Measurements from ENCODE around the gene PRAMEF20. TPM values are rescaled to one million over a fixed set of nuclear protein-coding genes. Genes with fewer than 3 reads are reported as not detected.

PRAMEF20 gene
- total and polyA plus RNA-seq, 10 of the 15 experiments (the other 5 are each of a cell fraction or from before 2014, with no cell fraction given) = not detected

DNA sequence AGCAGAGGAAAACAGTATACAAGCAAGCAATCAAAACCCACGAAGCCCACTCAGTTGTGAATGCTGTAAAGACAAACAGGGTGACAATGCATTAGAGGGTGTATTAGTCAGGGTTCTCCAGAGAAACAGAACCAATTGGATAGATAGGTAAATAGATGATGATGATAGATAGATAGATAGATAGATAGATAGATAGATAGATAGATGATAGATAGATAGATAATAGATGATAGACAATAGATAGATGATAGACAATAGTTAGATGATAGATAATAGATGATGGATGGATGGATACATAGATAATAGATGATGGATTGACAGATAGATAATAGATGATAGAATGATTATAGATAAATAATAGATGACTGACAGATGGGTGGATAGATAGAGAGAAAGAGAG is 55.3 kb downstream of the PRAMEF20 start (continued):
- TF ChIP-seq, protein P1, sequence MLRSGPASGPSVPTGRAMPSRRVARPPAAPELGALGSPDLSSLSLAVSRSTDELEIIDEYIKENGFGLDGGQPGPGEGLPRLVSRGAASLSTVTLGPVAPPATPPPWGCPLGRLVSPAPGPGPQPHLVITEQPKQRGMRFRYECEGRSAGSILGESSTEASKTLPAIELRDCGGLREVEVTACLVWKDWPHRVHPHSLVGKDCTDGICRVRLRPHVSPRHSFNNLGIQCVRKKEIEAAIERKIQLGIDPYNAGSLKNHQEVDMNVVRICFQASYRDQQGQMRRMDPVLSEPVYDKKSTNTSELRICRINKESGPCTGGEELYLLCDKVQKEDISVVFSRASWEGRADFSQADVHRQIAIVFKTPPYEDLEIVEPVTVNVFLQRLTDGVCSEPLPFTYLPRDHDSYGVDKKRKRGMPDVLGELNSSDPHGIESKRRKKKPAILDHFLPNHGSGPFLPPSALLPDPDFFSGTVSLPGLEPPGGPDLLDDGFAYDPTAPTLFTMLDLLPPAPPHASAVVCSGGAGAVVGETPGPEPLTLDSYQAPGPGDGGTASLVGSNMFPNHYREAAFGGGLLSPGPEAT (IDR thresholded peaks at IDR 0.05; ENCODE audit: low read depth) = no peak
- TF ChIP-seq BHLHE40 (IDR thresholded peaks at IDR 0.05; ENCODE audit: borderline replicate concordance in 1 of 2, low read depth in 2 of 2, low read length in 1 of 2) (no peak), RB1 (IDR thresholded peaks at IDR 0.05; ENCODE audit: borderline replicate concordance) (no peak)

DNA sequence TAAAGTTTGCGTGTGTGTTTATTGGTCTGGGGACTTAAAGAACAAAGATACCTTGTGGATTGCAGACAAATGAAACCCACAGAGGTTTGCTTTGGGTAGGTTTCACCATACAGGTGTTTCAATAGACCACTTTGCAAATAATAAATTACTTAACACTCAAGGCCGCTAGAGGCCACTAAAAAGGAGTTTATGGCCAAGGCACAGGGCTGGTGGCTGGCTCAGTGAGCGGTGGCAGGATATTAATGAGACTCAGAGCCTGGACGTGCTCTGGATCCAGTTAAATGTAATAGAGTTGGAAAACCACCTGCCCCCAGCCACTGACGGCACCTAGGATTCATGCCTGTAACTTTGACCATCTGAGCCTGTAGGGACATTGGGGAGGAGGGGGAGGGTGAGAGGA is 59.1 kb downstream of the PRAMEF20 start:
- no peak overlapping the region for H3K27ac ChIP-seq (ENCODE audit: control insufficient read depth, insufficient read depth)
- FAIRE-seq = peak; percentile 41
- 0% methylated on average over 5 of the region's 5 CpGs for WGBS (ENCODE audit: insufficient coverage, insufficient replicate concordance, low lambda C conversion rate, missing lambda C conversion rate)
- no peak overlapping the region for H3K4me2 ChIP-seq (ENCODE audit: control insufficient read depth, insufficient read depth)
- in situ Hi-C loops (cut with MboI) (no loop called here), intact Hi-C loops (cut with micrococcal nuclease; ENCODE audit: unreplicated experiment) (no loop called here)
- no peaks in the 10 kb centered on the region; a peak in 3 of 4 replicates for H3K27me3 ChIP-seq (replicated peaks in 1 of 2; ENCODE audit: control insufficient read depth in 2 of 2, insufficient read depth in 2 of 2, low read length in 1 of 2)
- H3K4me3 ChIP-seq = no peak overlapping the region
- H3K4me1 ChIP-seq (ENCODE audit: control insufficient read depth, insufficient read depth, low read length) = no peaks in the 10 kb centered on the region
- DNase-seq (ENCODE audit: low read depth, low spot score) = no peak
- H3K79me2 ChIP-seq (ENCODE audit: control insufficient read depth, insufficient read depth, low read length) = no peaks in the 10 kb centered on the region
- SMC1A ChIA-PET (ENCODE audit: uncharacterized antibody, unreplicated experiment) = no interaction called here
- peaks cover 3% of the 10 kb centered on the region; the same call in 1 of the 2 replicates for H4K20me1 ChIP-seq (ENCODE audit: control insufficient read depth, insufficient read depth)
- H3K9ac ChIP-seq (ENCODE audit: control insufficient read depth, insufficient read depth, low read length) = no peak overlapping the region
- RAD21 ChIA-PET (ENCODE audit: unreplicated experiment) = no interaction called here
- H3K9me3 ChIP-seq (replicated peaks; ENCODE audit: control insufficient read depth, insufficient read depth, low read length) = no peaks in the 10 kb centered on the region
- no TSS peak for BruUV-seq (replicated peaks)
- POLR2A ChIA-PET = no interaction called here
- TF ChIP-seq SMC3 (IDR thresholded peaks at IDR 0.05; ENCODE audit: borderline replicate concordance, low read length) (peak; percentile 14; the same call in 1 of the 2 replicates), BHLHE40 (IDR thresholded peaks at IDR 0.05; ENCODE audit: borderline replicate concordance in 1 of 2, low read depth in 2 of 2, low read length in 1 of 2) (no peak), CHD2 (IDR thresholded peaks at IDR 0.05; ENCODE audit: borderline replicate concordance, low read depth, low read length) (no peak), RAD21 (IDR thresholded peaks at IDR 0.05; ENCODE audit: insufficient read depth, low read depth, low read length) (peak; percentile 39)
- TF ChIP-seq, protein P2, sequence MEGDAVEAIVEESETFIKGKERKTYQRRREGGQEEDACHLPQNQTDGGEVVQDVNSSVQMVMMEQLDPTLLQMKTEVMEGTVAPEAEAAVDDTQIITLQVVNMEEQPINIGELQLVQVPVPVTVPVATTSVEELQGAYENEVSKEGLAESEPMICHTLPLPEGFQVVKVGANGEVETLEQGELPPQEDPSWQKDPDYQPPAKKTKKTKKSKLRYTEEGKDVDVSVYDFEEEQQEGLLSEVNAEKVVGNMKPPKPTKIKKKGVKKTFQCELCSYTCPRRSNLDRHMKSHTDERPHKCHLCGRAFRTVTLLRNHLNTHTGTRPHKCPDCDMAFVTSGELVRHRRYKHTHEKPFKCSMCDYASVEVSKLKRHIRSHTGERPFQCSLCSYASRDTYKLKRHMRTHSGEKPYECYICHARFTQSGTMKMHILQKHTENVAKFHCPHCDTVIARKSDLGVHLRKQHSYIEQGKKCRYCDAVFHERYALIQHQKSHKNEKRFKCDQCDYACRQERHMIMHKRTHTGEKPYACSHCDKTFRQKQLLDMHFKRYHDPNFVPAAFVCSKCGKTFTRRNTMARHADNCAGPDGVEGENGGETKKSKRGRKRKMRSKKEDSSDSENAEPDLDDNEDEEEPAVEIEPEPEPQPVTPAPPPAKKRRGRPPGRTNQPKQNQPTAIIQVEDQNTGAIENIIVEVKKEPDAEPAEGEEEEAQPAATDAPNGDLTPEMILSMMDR (IDR thresholded peaks at IDR 0.05 in 2 of 3, conservative IDR thresholded peaks at IDR 0.05 in 1 of 3; ENCODE audit: control insufficient read depth in 2 of 3, extremely low read depth in 1 of 3, insufficient read depth in 1 of 3, low read depth in 3 of 3, low read length in 3 of 3) = peak; percentile 23 to 29 (median 27); a peak in 3 of 6 replicates
- H2AFZ ChIP-seq (ENCODE audit: control insufficient read depth, low read depth, low read length) = no peak overlapping the region
- peak; percentile 61 for ATAC-seq
- no peaks in the 10 kb centered on the region for H3K36me3 ChIP-seq (ENCODE audit: control insufficient read depth in 2 of 2, insufficient read depth in 2 of 2, low read length in 1 of 2)
- CTCF ChIA-PET = no interaction called here

Other genes with a start within 250 kb of the PRAMEF20 start
Only the 7 nearest of the 13 such genes appear.
- not detected in 2 replicates for gene PRAMEF8, start 125.3 kb upstream of the PRAMEF20 start, total RNA-seq (2014; rRNA removed)
- gene PRAMEF8, start 125.3 kb upstream of the PRAMEF20 start, total RNA-seq (2014; rRNA removed; fragmentation: Illumina TruSeq; extraction: Trizol) = not detected in 2 replicates
- gene PRAMEF8, start 125.3 kb upstream of the PRAMEF20 start, total RNA-seq (2021) = not detected in 2 replicates
- not detected in 2 replicates for gene PRAMEF8, start 125.3 kb upstream of the PRAMEF20 start, polyA plus RNA-seq (2011; rRNA removed)
- gene PRAMEF8, start 125.3 kb upstream of the PRAMEF20 start, polyA plus RNA-seq (2014; fragmentation: Illumina TruSeq; extraction: Trizol) = not detected in 2 replicates
- not detected for gene PRAMEF8, start 125.3 kb upstream of the PRAMEF20 start, polyA plus RNA-seq (2014; fragmentation: Nextera tagmentation; extraction: Ambion mirVana)
- gene PRAMEF8, start 125.3 kb upstream of the PRAMEF20 start, polyA plus RNA-seq (2014; rRNA removed) = not detected in 2 replicates
- not detected for gene PRAMEF8, start 125.3 kb upstream of the PRAMEF20 start, polyA plus RNA-seq (2016; fragmentation: Nextera tagmentation; extraction: Ambion mirVana)
- not detected in 2 replicates for gene PRAMEF33, start 106.9 kb upstream of the PRAMEF20 start, total RNA-seq (2014; rRNA removed)
- not detected in 2 replicates for gene PRAMEF33, start 106.9 kb upstream of the PRAMEF20 start, total RNA-seq (2014; rRNA removed; fragmentation: Illumina TruSeq; extraction: Trizol)
- gene PRAMEF33, start 106.9 kb upstream of the PRAMEF20 start, total RNA-seq (2021) = not detected in 2 replicates
- not detected in 2 replicates for gene PRAMEF33, start 106.9 kb upstream of the PRAMEF20 start, polyA plus RNA-seq (2011; rRNA removed)
- gene PRAMEF33, start 106.9 kb upstream of the PRAMEF20 start, polyA plus RNA-seq (2014; fragmentation: Illumina TruSeq; extraction: Trizol) = not detected in 2 replicates
- not detected for gene PRAMEF33, start 106.9 kb upstream of the PRAMEF20 start, polyA plus RNA-seq (2014; fragmentation: Nextera tagmentation; extraction: Ambion mirVana)
- gene PRAMEF33, start 106.9 kb upstream of the PRAMEF20 start, polyA plus RNA-seq (2014; rRNA removed) = not detected in 2 replicates
- gene PRAMEF33, start 106.9 kb upstream of the PRAMEF20 start, polyA plus RNA-seq (2016; fragmentation: Nextera tagmentation; extraction: Ambion mirVana) = not detected
- gene PRAMEF15, start 94.9 kb upstream of the PRAMEF20 start, total RNA-seq (2014; rRNA removed) = not detected in 2 replicates
- not detected in 2 replicates for gene PRAMEF15, start 94.9 kb upstream of the PRAMEF20 start, total RNA-seq (2014; rRNA removed; fragmentation: Illumina TruSeq; extraction: Trizol)
- not detected in 2 replicates for gene PRAMEF15, start 94.9 kb upstream of the PRAMEF20 start, total RNA-seq (2021)
- gene PRAMEF15, start 94.9 kb upstream of the PRAMEF20 start, polyA plus RNA-seq (2011; rRNA removed) = not detected in 2 replicates
- gene PRAMEF15, start 94.9 kb upstream of the PRAMEF20 start, polyA plus RNA-seq (2014; fragmentation: Illumina TruSeq; extraction: Trizol) = not detected in 2 replicates
- gene PRAMEF15, start 94.9 kb upstream of the PRAMEF20 start, polyA plus RNA-seq (2014; fragmentation: Nextera tagmentation; extraction: Ambion mirVana) = not detected
- gene PRAMEF15, start 94.9 kb upstream of the PRAMEF20 start, polyA plus RNA-seq (2014; rRNA removed) = not detected in 2 replicates
- not detected for gene PRAMEF15, start 94.9 kb upstream of the PRAMEF20 start, polyA plus RNA-seq (2016; fragmentation: Nextera tagmentation; extraction: Ambion mirVana)
- gene PRAMEF14, start 63.3 kb upstream of the PRAMEF20 start, total RNA-seq (2014; rRNA removed) = not detected in 2 replicates
- not detected in 2 replicates for gene PRAMEF14, start 63.3 kb upstream of the PRAMEF20 start, total RNA-seq (2014; rRNA removed; fragmentation: Illumina TruSeq; extraction: Trizol)
- gene PRAMEF14, start 63.3 kb upstream of the PRAMEF20 start, total RNA-seq (2021) = not detected in 2 replicates
- not detected in 2 replicates for gene PRAMEF14, start 63.3 kb upstream of the PRAMEF20 start, polyA plus RNA-seq (2011; rRNA removed)
- not detected in 2 replicates for gene PRAMEF14, start 63.3 kb upstream of the PRAMEF20 start, polyA plus RNA-seq (2014; fragmentation: Illumina TruSeq; extraction: Trizol)
- not detected for gene PRAMEF14, start 63.3 kb upstream of the PRAMEF20 start, polyA plus RNA-seq (2014; fragmentation: Nextera tagmentation; extraction: Ambion mirVana)
- gene PRAMEF14, start 63.3 kb upstream of the PRAMEF20 start, polyA plus RNA-seq (2014; rRNA removed) = not detected in 2 replicates
- not detected for gene PRAMEF14, start 63.3 kb upstream of the PRAMEF20 start, polyA plus RNA-seq (2016; fragmentation: Nextera tagmentation; extraction: Ambion mirVana)
- not detected in 2 replicates for gene PRAMEF19, start 38.5 kb upstream of the PRAMEF20 start, total RNA-seq (2014; rRNA removed)
- not detected in 2 replicates for gene PRAMEF19, start 38.5 kb upstream of the PRAMEF20 start, total RNA-seq (2014; rRNA removed; fragmentation: Illumina TruSeq; extraction: Trizol)
- not detected in 2 replicates for gene PRAMEF19, start 38.5 kb upstream of the PRAMEF20 start, total RNA-seq (2021)
- not detected in 2 replicates for gene PRAMEF19, start 38.5 kb upstream of the PRAMEF20 start, polyA plus RNA-seq (2011; rRNA removed)
- gene PRAMEF19, start 38.5 kb upstream of the PRAMEF20 start, polyA plus RNA-seq (2014; fragmentation: Illumina TruSeq; extraction: Trizol) = not detected in 2 replicates
- not detected for gene PRAMEF19, start 38.5 kb upstream of the PRAMEF20 start, polyA plus RNA-seq (2014; fragmentation: Nextera tagmentation; extraction: Ambion mirVana)
- gene PRAMEF19, start 38.5 kb upstream of the PRAMEF20 start, polyA plus RNA-seq (2014; rRNA removed) = not detected in 2 replicates
- not detected for gene PRAMEF19, start 38.5 kb upstream of the PRAMEF20 start, polyA plus RNA-seq (2016; fragmentation: Nextera tagmentation; extraction: Ambion mirVana)
- gene PRAMEF17, start 20.8 kb upstream of the PRAMEF20 start, total RNA-seq (2014; rRNA removed) = not detected in 2 replicates
- not detected in 2 replicates for gene PRAMEF17, start 20.8 kb upstream of the PRAMEF20 start, total RNA-seq (2014; rRNA removed; fragmentation: Illumina TruSeq; extraction: Trizol)
- gene PRAMEF17, start 20.8 kb upstream of the PRAMEF20 start, total RNA-seq (2021) = not detected in 2 replicates
- not detected in 2 replicates for gene PRAMEF17, start 20.8 kb upstream of the PRAMEF20 start, polyA plus RNA-seq (2011; rRNA removed)
- not detected in 2 replicates for gene PRAMEF17, start 20.8 kb upstream of the PRAMEF20 start, polyA plus RNA-seq (2014; fragmentation: Illumina TruSeq; extraction: Trizol)
- not detected for gene PRAMEF17, start 20.8 kb upstream of the PRAMEF20 start, polyA plus RNA-seq (2014; fragmentation: Nextera tagmentation; extraction: Ambion mirVana)
- gene PRAMEF17, start 20.8 kb upstream of the PRAMEF20 start, polyA plus RNA-seq (2014; rRNA removed) = not detected in 2 replicates
- not detected for gene PRAMEF17, start 20.8 kb upstream of the PRAMEF20 start, polyA plus RNA-seq (2016; fragmentation: Nextera tagmentation; extraction: Ambion mirVana)
- gene LRRC38, start 103.6 kb downstream of the PRAMEF20 start, total RNA-seq (2014; rRNA removed) = not detected in 2 replicates
- not detected in 2 replicates for gene LRRC38, start 103.6 kb downstream of the PRAMEF20 start, total RNA-seq (2014; rRNA removed; fragmentation: Illumina TruSeq; extraction: Trizol)
- gene LRRC38, start 103.6 kb downstream of the PRAMEF20 start, total RNA-seq (2021) = not detected in 2 replicates
- not detected in 2 replicates for gene LRRC38, start 103.6 kb downstream of the PRAMEF20 start, polyA plus RNA-seq (2011; rRNA removed)
- gene LRRC38, start 103.6 kb downstream of the PRAMEF20 start, polyA plus RNA-seq (2014; fragmentation: Illumina TruSeq; extraction: Trizol) = not detected in 2 replicates
- not detected for gene LRRC38, start 103.6 kb downstream of the PRAMEF20 start, polyA plus RNA-seq (2014; fragmentation: Nextera tagmentation; extraction: Ambion mirVana)
- not detected in 2 replicates for gene LRRC38, start 103.6 kb downstream of the PRAMEF20 start, polyA plus RNA-seq (2014; rRNA removed)
- gene LRRC38, start 103.6 kb downstream of the PRAMEF20 start, polyA plus RNA-seq (2016; fragmentation: Nextera tagmentation; extraction: Ambion mirVana) = not detected

All from GM12878 (cell line).